ENCODE results near the gene TXNDC9. TPM values are rescaled to one million over a fixed set of nuclear protein-coding genes. Genes with fewer than 3 reads are reported as not detected.
"Not testable (repeated sequence)": the region's sequence is repeated elsewhere in the genome, so short reads cannot be mapped to it uniquely, and the experiment has no call there.

Gene TXNDC9
- total RNA-seq, 1 experiment from 2014 or later = 51.5 TPM

DNA sequence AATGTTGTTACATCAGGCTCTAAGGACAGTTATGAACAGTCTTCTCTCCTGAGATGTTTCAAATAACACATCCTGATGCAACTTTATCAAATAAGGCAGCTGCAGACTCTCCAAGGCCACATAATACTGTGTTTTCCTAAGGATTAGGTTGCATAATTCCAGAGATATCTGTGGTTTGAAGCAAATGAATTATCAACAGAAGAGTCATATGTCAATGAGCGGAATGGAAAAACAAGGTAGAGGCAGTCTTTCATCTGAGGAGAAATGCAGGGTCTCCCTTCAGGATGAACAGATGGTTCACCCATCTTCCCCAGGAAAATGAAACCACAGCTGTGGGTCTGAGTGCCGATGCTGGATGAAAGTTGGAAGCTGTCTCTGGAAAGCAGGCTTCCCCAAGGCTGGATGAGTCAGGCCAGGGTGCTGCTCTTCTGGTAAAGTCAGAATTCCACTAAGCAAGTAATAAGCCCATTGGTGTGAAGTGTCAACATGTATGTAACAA is 57.3 kb downstream of the TXNDC9 start:
- H3K9me2 ChIP-seq (replicated peaks; ENCODE audit: low read length) = no peaks in the 10 kb centered on the region
- ATAC-seq (peak; percentile 88), DNase-seq (peak; percentile 67)
- no peak overlapping the region for H3K9ac ChIP-seq (ENCODE audit: low read length)
- peaks cover 8% of the 10 kb centered on the region; the same call in 1 of the 2 replicates for H3K4me1 ChIP-seq (ENCODE audit: insufficient read depth, low read length)
- H3K27ac ChIP-seq (ENCODE audit: low read length) = no peak overlapping the region
- peak overlapping the region; percentile 45; the same call in 1 of the 2 replicates for H3K4me3 ChIP-seq (ENCODE audit: low read length)
- POLR2A ChIA-PET (ENCODE audit: unreplicated experiment) = no interaction called here
- H3K9me3 ChIP-seq (ENCODE audit: low read length) = no peaks in the 10 kb centered on the region
- no peaks in the 10 kb centered on the region for H3K36me3 ChIP-seq (ENCODE audit: low read depth, low read length)
- no peaks in the 10 kb centered on the region for H3F3A ChIP-seq (ENCODE audit: low read length, unreplicated experiment)
- H3K4me2 ChIP-seq (ENCODE audit: low read length) = peak overlapping the region; percentile 70
- intact Hi-C loops (cut with micrococcal nuclease) = no loop called here
- TF ChIP-seq, protein P1, sequence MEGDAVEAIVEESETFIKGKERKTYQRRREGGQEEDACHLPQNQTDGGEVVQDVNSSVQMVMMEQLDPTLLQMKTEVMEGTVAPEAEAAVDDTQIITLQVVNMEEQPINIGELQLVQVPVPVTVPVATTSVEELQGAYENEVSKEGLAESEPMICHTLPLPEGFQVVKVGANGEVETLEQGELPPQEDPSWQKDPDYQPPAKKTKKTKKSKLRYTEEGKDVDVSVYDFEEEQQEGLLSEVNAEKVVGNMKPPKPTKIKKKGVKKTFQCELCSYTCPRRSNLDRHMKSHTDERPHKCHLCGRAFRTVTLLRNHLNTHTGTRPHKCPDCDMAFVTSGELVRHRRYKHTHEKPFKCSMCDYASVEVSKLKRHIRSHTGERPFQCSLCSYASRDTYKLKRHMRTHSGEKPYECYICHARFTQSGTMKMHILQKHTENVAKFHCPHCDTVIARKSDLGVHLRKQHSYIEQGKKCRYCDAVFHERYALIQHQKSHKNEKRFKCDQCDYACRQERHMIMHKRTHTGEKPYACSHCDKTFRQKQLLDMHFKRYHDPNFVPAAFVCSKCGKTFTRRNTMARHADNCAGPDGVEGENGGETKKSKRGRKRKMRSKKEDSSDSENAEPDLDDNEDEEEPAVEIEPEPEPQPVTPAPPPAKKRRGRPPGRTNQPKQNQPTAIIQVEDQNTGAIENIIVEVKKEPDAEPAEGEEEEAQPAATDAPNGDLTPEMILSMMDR (conservative IDR thresholded peaks at IDR 0.05; ENCODE audit: low read depth, low read length) = no peak
- TF ChIP-seq EZH2phosphoT487 (IDR thresholded peaks at IDR 0.05; ENCODE audit: borderline replicate concordance, low read length) (no peak), EZH2 (IDR thresholded peaks at IDR 0.05; ENCODE audit: low read length, unreplicated experiment) (no peak)
- no TSS peak for BruUV-seq (replicated peaks)
- no peaks in the 10 kb centered on the region for H4K20me1 ChIP-seq (ENCODE audit: low read length)
- CTCF ChIA-PET = no interaction called here
- no peaks in the 10 kb centered on the region for H3K79me2 ChIP-seq (ENCODE audit: low read length)
- no peak overlapping the region for H2AFZ ChIP-seq (ENCODE audit: low read length)
- no peaks in the 10 kb centered on the region for H3K27me3 ChIP-seq (ENCODE audit: low read length)

DNA sequence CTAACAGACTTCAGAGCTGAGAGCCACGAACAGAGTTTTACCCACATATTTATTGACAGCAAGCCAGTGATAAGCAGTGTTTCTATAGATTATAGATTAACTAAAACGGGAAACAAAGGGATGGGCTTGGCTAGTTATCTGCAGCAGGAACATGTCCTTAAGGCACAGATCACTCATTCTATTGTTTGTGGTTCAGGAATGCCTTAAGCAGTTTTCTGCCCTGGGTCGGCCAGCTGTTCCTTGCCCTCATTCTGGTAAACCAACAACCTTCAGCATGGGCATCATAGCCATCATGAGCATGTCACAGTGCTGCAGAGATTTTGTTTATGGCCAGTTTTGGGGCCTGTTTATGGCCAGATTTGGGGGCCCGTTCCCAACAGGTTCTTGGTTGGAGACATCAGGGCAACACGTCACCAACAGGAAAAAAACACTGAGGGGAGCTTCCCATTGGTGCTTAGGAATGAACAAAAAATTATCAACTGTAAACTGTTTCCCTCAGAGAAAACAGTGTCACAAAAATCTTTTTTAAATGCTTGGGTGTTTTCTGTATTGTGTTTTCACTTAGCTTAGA is 57.9 kb downstream of the TXNDC9 start:
- DNase-seq; ATAC-seq; H3F3A ChIP-seq (ENCODE audit: low read length, unreplicated experiment); H3K27me3 ChIP-seq (ENCODE audit: low read length); CTCF ChIA-PET; H3K79me2 ChIP-seq (ENCODE audit: low read length); intact Hi-C loops (cut with micrococcal nuclease); H3K27ac ChIP-seq (ENCODE audit: low read length); H4K20me1 ChIP-seq (ENCODE audit: low read length); H3K4me1 ChIP-seq (ENCODE audit: insufficient read depth, low read length); POLR2A ChIA-PET (ENCODE audit: unreplicated experiment); H3K9me2 ChIP-seq (replicated peaks; ENCODE audit: low read length); H3K9me3 ChIP-seq (ENCODE audit: low read length); H2AFZ ChIP-seq (ENCODE audit: low read length); H3K36me3 ChIP-seq (ENCODE audit: low read depth, low read length); BruUV-seq (replicated peaks); H3K9ac ChIP-seq (ENCODE audit: low read length): not testable (repeated sequence)
- H3K4me3 ChIP-seq (ENCODE audit: low read length) = peak overlapping the region; percentile 45; the same call in 1 of the 2 replicates
- H3K4me2 ChIP-seq (ENCODE audit: low read length) = peak overlapping the region; percentile 70

DNA sequence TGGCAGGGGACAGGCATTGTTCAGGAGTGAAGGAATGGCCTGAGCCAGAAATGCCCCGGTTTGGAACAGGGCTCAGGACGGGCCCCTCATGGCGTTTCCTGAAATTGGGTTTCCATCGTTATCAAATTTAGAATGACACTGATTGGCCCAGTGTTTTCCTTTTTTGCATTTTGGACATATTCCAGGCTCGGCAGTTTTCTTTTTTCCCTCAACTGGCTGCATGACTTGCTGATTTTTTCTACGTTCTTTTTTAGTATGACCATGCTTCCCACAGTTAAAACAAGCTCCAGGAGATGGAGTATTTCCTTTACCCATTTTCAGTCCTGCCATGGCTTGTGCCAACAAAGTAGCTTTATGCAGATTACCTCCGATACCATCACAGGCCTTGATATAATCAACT is 60.3 kb downstream of the TXNDC9 start:
- Histone ChIP-seq H3K4me3 (ENCODE audit: low read length) (no peak overlapping the region), H2AFZ (ENCODE audit: low read length) (no peak overlapping the region), H3K4me2 (ENCODE audit: low read length) (no peak overlapping the region), H3K27ac (ENCODE audit: low read length) (no peak overlapping the region), H3K27me3 (ENCODE audit: low read length) (no peaks in the 10 kb centered on the region), H3K79me2 (ENCODE audit: low read length) (no peaks in the 10 kb centered on the region), H3K9me2 (replicated peaks; ENCODE audit: low read length) (no peaks in the 10 kb centered on the region), H3F3A (ENCODE audit: low read length, unreplicated experiment) (no peaks in the 10 kb centered on the region), H3K36me3 (ENCODE audit: low read depth, low read length) (no peaks in the 10 kb centered on the region), H4K20me1 (ENCODE audit: low read length) (no peaks in the 10 kb centered on the region), H3K9ac (ENCODE audit: low read length) (no peak overlapping the region), H3K9me3 (ENCODE audit: low read length) (0 out of 2 replicates have a peak, but pooled peaks cover 2% of the 10 kb centered on the region), H3K4me1 (ENCODE audit: insufficient read depth, low read length) (peaks cover 8% of the 10 kb centered on the region; the same call in 1 of the 2 replicates)
- DNase-seq = no peak
- TF ChIP-seq, protein P1 (conservative IDR thresholded peaks at IDR 0.05; ENCODE audit: low read depth, low read length) = no peak
- TF ChIP-seq EZH2phosphoT487 (IDR thresholded peaks at IDR 0.05; ENCODE audit: borderline replicate concordance, low read length) = no peak
- TF ChIP-seq EZH2 (IDR thresholded peaks at IDR 0.05; ENCODE audit: low read length, unreplicated experiment) = no peak
- CTCF ChIA-PET = no interaction called here
- POLR2A ChIA-PET (ENCODE audit: unreplicated experiment) = no interaction called here
- intact Hi-C loops (cut with micrococcal nuclease) = no loop called here
- no peak for ATAC-seq
- BruUV-seq (replicated peaks) = no TSS peak

Other genes starting within 250 kb of the TXNDC9 start
- 3.3 and 4.4 TPM in 2 replicates for gene C2orf15, start 194.6 kb downstream of the TXNDC9 start, total RNA-seq (2014; rRNA removed)
- 3.6 and 8.9 TPM in 2 replicates for gene TSGA10, start 181.4 kb downstream of the TXNDC9 start, total RNA-seq (2014; rRNA removed)
- gene LIPT1, start 181.4 kb downstream of the TXNDC9 start, total RNA-seq (2014; rRNA removed) = 6.7 and 8.7 TPM in 2 replicates
- gene MITD1, start 155.3 kb downstream of the TXNDC9 start, total RNA-seq (2014; rRNA removed) = 16.7 and 19.6 TPM in 2 replicates
- gene MRPL30, start 155.1 kb downstream of the TXNDC9 start, total RNA-seq (2014; rRNA removed) = 39.7 and 42.8 TPM in 2 replicates
- not detected in 2 replicates for gene LYG2, start 80.7 kb downstream of the TXNDC9 start, total RNA-seq (2014; rRNA removed)
- gene LYG1, start 35.1 kb downstream of the TXNDC9 start, total RNA-seq (2014; rRNA removed) = 0.58 and 1.5 TPM in 2 replicates
- gene EIF5B, start 1.1 kb upstream of the TXNDC9 start, total RNA-seq (2014; rRNA removed) = 35.7 and 35.9 TPM in 2 replicates
- 17.9 and 29.0 TPM in 2 replicates for gene REV1, start 153.7 kb upstream of the TXNDC9 start, total RNA-seq (2014; rRNA removed)